HepG2 (cell line): ENCODE measurements around the gene RNF4. TPM values are rescaled to one million over a fixed set of nuclear protein-coding genes. Genes with fewer than 3 reads are reported as not detected.
A peak's percentile ranks its signal among the peaks of the same experiment; 100 is the strongest.

Experiments used
- FOSL2 ChIP-seq: sonication (generic); formaldehyde crosslinking; IDR thresholded peaks from 2 replicates; pipeline ENCODE4 v1.4.0; 2020; ENCODE audit warnings: missing genetic modification reagents
- KDM2A ChIP-seq: sonication (generic); formaldehyde crosslinking; IDR thresholded peaks from 2 replicates; pipeline ENCODE4 v1.4.0; 2020; ENCODE audit warnings: low read depth, missing genetic modification reagents, borderline replicate concordance
- PAX8 ChIP-seq: sonication (generic); formaldehyde crosslinking; IDR thresholded peaks from 2 replicates; pipeline ENCODE4 v1.8.0; 2022; ENCODE audit warnings: mild to moderate bottlenecking, missing genetic modification reagents, borderline replicate concordance
- POLR2A ChIP-seq, 2 experiments: IDR thresholded peaks; 2 replicates each; pipeline ENCODE4 v1.6.1; 2011; ENCODE audit warnings: low read depth in 2 of 2, low read length in 2 of 2, mild to moderate bottlenecking in 1 of 2, moderate library complexity in 1 of 2; ENCODE audit not compliant: insufficient read depth in 1 of 2
- SMAD9 ChIP-seq: sonication (generic); formaldehyde crosslinking; IDR thresholded peaks from 2 replicates; pipeline ENCODE4 v1.5.1; 2020; ENCODE audit warnings: mild to moderate bottlenecking, missing genetic modification reagents
- ZC3H4 ChIP-seq: sonication (generic); formaldehyde crosslinking; IDR thresholded peaks from 2 replicates; pipeline ENCODE4 v1.4.0; 2020; ENCODE audit warnings: missing genetic modification reagents, borderline replicate concordance
- ZFP36 ChIP-seq: fragments of 150-350 bp; IDR thresholded peaks from 2 replicates; pipeline ENCODE4 v1.6.1; 2018; ENCODE audit warnings: borderline replicate concordance, low read length, low read depth; ENCODE audit not compliant: partially characterized antibody
- ZKSCAN5 ChIP-seq: sonication (generic); formaldehyde crosslinking; IDR thresholded peaks from 2 replicates; pipeline ENCODE4 v1.5.1; 2020; ENCODE audit warnings: mild to moderate bottlenecking, missing genetic modification reagents
- ZNF44 ChIP-seq: sonication (generic); formaldehyde crosslinking; IDR thresholded peaks from 2 replicates; pipeline ENCODE4 v1.5.1; 2020; ENCODE audit warnings: mild to moderate bottlenecking, missing genetic modification reagents
- ZNF468 ChIP-seq: sonication (generic); formaldehyde crosslinking; IDR thresholded peaks from 2 replicates; pipeline ENCODE4 v1.8.0; 2022; ENCODE audit warnings: mild to moderate bottlenecking, moderate library complexity, missing genetic modification reagents
- ZNF562 ChIP-seq: sonication (generic); formaldehyde crosslinking; IDR thresholded peaks from 2 replicates; pipeline ENCODE4 v1.8.0; 2022; ENCODE audit warnings: missing genetic modification reagents, borderline replicate concordance
- ZNF660 ChIP-seq: sonication (generic); formaldehyde crosslinking; IDR thresholded peaks from 2 replicates; pipeline ENCODE4 v1.5.1; 2020; ENCODE audit warnings: mild to moderate bottlenecking, low read depth, missing genetic modification reagents, borderline replicate concordance
- ZNF674 ChIP-seq: sonication (generic); formaldehyde crosslinking; IDR thresholded peaks from 2 replicates; pipeline ENCODE4 v1.5.0; 2020; ENCODE audit warnings: low read depth, mild to moderate bottlenecking, missing genetic modification reagents
- ZNF687 ChIP-seq: sonication (generic); formaldehyde crosslinking; IDR thresholded peaks from 2 replicates; pipeline ENCODE4 v1.5.1; 2020; ENCODE audit warnings: mild to moderate bottlenecking, missing genetic modification reagents, moderate library complexity
- ZSCAN29 ChIP-seq: sonication (generic); formaldehyde crosslinking; conservative IDR thresholded peaks from 2 replicates; pipeline ENCODE4 v1.4.0; 2020; ENCODE audit warnings: mild to moderate bottlenecking, missing genetic modification reagents
- polyA plus RNA-seq, 8 experiments: library from polyadenylated mRNA; depleted of rRNA in 3 of 8; stranded (reverse) in 7 of 8; unstranded in 1 of 8; fragments of >200 nt; fragmentation: Illumina TruSeq in 4 of 8; extraction: Trizol in 4 of 8; gene quantifications; 2 replicates each; pipeline versions ENCODE4 v1.2.1 to v1.2.3, GENCODE V29; 2011 to 2016; ENCODE audit warnings: low read depth in 4 of 8, missing spikeins in 1 of 8, mixed read lengths in 1 of 8; ENCODE audit not compliant: insufficient read depth in 1 of 8
- total RNA-seq, 5 experiments: library from RNA; depleted of rRNA; stranded (reverse); fragments of >200 nt; fragmentation: Illumina TruSeq; extraction: Trizol; gene quantifications; 2 replicates each; pipeline ENCODE4 v1.2.3, GENCODE V29; 2016; ENCODE audit warnings: low read depth in 1 of 5
- TF ChIP-seq, protein P1 (sequence below): sonication (generic); formaldehyde crosslinking; IDR thresholded peaks from 2 replicates; pipeline ENCODE4 v1.5.0; 2020; ENCODE audit warnings: mild to moderate bottlenecking, missing genetic modification reagents, moderate library complexity
- TF ChIP-seq, protein P2 (sequence below): IDR thresholded peaks from 2 replicates; pipeline ENCODE4 v1.6.1; 2012; ENCODE audit warnings: inconsistent platforms
- TF ChIP-seq, protein P3 (sequence below): sonication (generic); formaldehyde crosslinking; conservative IDR thresholded peaks from 2 replicates; pipeline ENCODE4 v1.8.0; 2022; ENCODE audit warnings: mild to moderate bottlenecking, moderate library complexity, missing genetic modification reagents
- TF ChIP-seq, protein P4 (sequence below): sonication (generic); formaldehyde crosslinking; IDR thresholded peaks from 2 replicates; pipeline ENCODE4 v1.4.0; 2020; ENCODE audit warnings: missing genetic modification reagents, low read depth, mild to moderate bottlenecking, borderline replicate concordance

The RNF4 gene
- total and polyA plus RNA-seq, 2 of the 13 experiments (the other 11 are each of a cell fraction or from before 2014, with no cell fraction given) = 38.1 to 45.1 TPM

DNA sequence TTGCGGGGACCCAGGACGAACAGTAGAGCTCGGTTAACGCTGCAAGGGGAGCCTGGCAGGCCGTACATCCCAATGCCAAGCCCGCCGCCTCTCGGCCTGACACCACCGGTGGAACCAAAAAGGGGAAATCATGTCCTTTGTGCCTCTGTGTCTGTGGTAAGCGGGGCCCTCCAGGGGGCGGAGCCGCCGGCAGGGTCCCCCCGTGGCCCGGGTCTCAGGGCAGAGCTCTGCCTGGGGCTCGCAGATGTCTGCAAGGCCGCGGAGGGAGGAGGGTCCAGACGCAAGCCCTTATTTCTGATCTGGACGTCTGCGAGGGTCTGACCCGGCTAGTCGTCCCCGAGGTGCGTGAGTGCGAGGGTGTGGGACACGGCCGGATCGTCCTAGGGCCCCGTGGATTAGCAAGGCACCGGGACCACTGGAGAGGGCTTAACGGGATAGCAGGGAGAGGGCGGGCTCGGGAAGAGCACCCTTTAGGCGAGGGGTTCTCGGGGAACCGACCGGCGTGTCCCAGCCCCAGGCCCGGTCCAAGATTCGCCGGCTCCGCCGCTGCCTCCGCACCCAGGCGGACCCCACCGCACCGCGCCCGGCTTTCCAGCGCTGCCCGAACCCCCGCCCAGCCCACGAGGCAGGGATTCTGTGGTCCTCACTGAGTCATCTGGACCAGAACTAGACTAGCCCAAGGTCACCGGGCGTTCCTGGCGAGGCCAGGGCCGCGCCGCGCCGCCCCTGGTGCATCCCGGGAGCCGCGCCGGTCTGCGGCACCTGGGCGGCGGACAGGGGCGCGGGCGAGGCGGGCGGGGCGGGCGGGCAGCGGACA lies 66.7 kb downstream of the RNF4 start (continued):
- TF ChIP-seq, protein P1, sequence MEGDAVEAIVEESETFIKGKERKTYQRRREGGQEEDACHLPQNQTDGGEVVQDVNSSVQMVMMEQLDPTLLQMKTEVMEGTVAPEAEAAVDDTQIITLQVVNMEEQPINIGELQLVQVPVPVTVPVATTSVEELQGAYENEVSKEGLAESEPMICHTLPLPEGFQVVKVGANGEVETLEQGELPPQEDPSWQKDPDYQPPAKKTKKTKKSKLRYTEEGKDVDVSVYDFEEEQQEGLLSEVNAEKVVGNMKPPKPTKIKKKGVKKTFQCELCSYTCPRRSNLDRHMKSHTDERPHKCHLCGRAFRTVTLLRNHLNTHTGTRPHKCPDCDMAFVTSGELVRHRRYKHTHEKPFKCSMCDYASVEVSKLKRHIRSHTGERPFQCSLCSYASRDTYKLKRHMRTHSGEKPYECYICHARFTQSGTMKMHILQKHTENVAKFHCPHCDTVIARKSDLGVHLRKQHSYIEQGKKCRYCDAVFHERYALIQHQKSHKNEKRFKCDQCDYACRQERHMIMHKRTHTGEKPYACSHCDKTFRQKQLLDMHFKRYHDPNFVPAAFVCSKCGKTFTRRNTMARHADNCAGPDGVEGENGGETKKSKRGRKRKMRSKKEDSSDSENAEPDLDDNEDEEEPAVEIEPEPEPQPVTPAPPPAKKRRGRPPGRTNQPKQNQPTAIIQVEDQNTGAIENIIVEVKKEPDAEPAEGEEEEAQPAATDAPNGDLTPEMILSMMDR (CRISPR knock-in tag) = peak; percentile 46
- TF ChIP-seq, protein P2, sequence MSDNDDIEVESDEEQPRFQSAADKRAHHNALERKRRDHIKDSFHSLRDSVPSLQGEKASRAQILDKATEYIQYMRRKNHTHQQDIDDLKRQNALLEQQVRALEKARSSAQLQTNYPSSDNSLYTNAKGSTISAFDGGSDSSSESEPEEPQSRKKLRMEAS = peak; percentile 47; the same call in 1 of the 2 replicates
- TF ChIP-seq ZNF674 (CRISPR knock-in tag) (no peak), PAX8 (CRISPR knock-in tag) (peak; percentile 85; the same call in 1 of the 2 replicates), SMAD9 (no peak), FOSL2 (CRISPR knock-in tag) (peak; percentile 78), KDM2A (CRISPR knock-in tag) (peak; percentile 44; the same call in 1 of the 2 replicates), ZKSCAN5 (CRISPR knock-in tag) (no peak), ZFP36 (no peak), POLR2A (IDR thresholded peaks at IDR 0.05; ENCODE audit: insufficient read depth in 1 of 2, low read depth in 2 of 2, low read length in 2 of 2) (peak; percentile 69 to 77), ZNF562 (CRISPR knock-in tag) (no peak), ZSCAN29 (CRISPR knock-in tag) (0 out of 2 replicates have a peak, but pooled peaks have one; percentile 69), ZNF44 (CRISPR knock-in tag) (no peak), ZC3H4 (CRISPR knock-in tag) (no peak), ZNF687 (peak; percentile 72), ZNF468 (CRISPR knock-in tag) (peak; percentile 42; the same call in 1 of the 2 replicates), ZNF660 (CRISPR knock-in tag) (no peak)
- TF ChIP-seq, protein P3, sequence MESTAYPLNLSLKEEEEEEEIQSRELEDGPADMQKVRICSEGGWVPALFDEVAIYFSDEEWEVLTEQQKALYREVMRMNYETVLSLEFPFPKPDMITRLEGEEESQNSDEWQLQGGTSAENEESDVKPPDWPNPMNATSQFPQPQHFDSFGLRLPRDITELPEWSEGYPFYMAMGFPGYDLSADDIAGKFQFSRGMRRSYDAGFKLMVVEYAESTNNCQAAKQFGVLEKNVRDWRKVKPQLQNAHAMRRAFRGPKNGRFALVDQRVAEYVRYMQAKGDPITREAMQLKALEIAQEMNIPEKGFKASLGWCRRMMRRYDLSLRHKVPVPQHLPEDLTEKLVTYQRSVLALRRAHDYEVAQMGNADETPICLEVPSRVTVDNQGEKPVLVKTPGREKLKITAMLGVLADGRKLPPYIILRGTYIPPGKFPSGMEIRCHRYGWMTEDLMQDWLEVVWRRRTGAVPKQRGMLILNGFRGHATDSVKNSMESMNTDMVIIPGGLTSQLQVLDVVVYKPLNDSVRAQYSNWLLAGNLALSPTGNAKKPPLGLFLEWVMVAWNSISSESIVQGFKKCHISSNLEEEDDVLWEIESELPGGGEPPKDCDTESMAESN (CRISPR knock-in tag) = peak; percentile 72
- TF ChIP-seq, protein P4, sequence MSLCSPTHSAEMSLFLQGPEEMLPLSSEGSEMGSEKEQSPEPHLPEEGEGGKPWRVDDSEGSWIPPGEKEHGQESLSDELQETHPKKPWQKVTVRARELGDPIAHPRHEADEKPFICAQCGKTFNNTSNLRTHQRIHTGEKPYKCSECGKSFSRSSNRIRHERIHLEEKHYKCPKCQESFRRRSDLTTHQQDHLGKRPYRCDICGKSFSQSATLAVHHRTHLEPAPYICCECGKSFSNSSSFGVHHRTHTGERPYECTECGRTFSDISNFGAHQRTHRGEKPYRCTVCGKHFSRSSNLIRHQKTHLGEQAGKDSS = no peak; the same call in 1 of the 2 replicates
